Measurements from ENCODE around the gene FAM216A. TPM values are rescaled to one million over a fixed set of nuclear protein-coding genes. Genes with fewer than 3 reads are reported as not detected.

FAM216A gene
- total and polyA plus RNA-seq, 5 donors = 6.4 to 11.0 (median 7.7) TPM

- H3K27me3 ChIP-seq (ENCODE audit: control insufficient read depth, insufficient read depth) = no peaks in the 10 kb centered on the region
- H3K4me1 ChIP-seq (ENCODE audit: control insufficient read depth, insufficient read depth, low read length) = no peaks in the 10 kb centered on the region
- 96% methylated on average over 6 of the region's 6 CpGs for WGBS
- no peak overlapping the region for H3K27ac ChIP-seq (ENCODE audit: low read length)
- intact Hi-C loops (cut with DNase I) = no loop called here
- no peaks in the 10 kb centered on the region for H3K9me3 ChIP-seq (ENCODE audit: control insufficient read depth, low read length)
- H3K4me3 ChIP-seq (ENCODE audit: low read length) = no peak overlapping the region
- ATAC-seq (peak in 1 of 2 donors; percentile 31), DNase-seq (no peak)
Observed at GRCh38 chr12:110528277-110528839, 59.7 kb downstream of the FAM216A start.

- intact Hi-C loops (cut with DNase I) = no loop called here
- 67% methylated on average over 2 of the region's 2 CpGs for WGBS
- Histone ChIP-seq H3K4me3 (ENCODE audit: low read length) (no peak overlapping the region), H3K4me1 (ENCODE audit: control insufficient read depth, insufficient read depth, low read length) (no peaks in the 10 kb centered on the region), H3K27ac (ENCODE audit: low read length) (no peak overlapping the region), H3K9me3 (ENCODE audit: control insufficient read depth, low read length) (no peaks in the 10 kb centered on the region), H3K27me3 (ENCODE audit: control insufficient read depth, insufficient read depth) (no peaks in the 10 kb centered on the region)
- no peak for ATAC-seq
- DNase-seq = no peak
Observed at GRCh38 chr12:110530511-110530910, 61.9 kb downstream of the FAM216A start.

GRCh38 chr12:110531741-110532333 is 63.2 kb downstream of the FAM216A start:
- H3K4me1 ChIP-seq (ENCODE audit: control insufficient read depth, insufficient read depth, low read length) = no peaks in the 10 kb centered on the region
- intact Hi-C loops (cut with DNase I) = no loop called here
- peak in 1 of 2 donors; percentile 27 for ATAC-seq
- DNase-seq = no peak
- no peak overlapping the region for H3K4me3 ChIP-seq (ENCODE audit: low read length)
- no peak overlapping the region for H3K27ac ChIP-seq (ENCODE audit: low read length)
- WGBS = 78% methylated on average over 2 of the region's 2 CpGs
- H3K27me3 ChIP-seq (ENCODE audit: control insufficient read depth, insufficient read depth) = no peaks in the 10 kb centered on the region
- H3K9me3 ChIP-seq (ENCODE audit: control insufficient read depth, low read length) = no peaks in the 10 kb centered on the region

GRCh38 chr12:110532644-110533043 is 64.0 kb downstream of the FAM216A start:
- no peaks in the 10 kb centered on the region for H3K4me1 ChIP-seq (ENCODE audit: control insufficient read depth, insufficient read depth, low read length)
- no peak overlapping the region for H3K4me3 ChIP-seq (ENCODE audit: low read length)
- DNase-seq (no peak), ATAC-seq (no peak)
- intact Hi-C loops (cut with DNase I) = no loop called here
- H3K27me3 ChIP-seq (ENCODE audit: control insufficient read depth, insufficient read depth) = no peaks in the 10 kb centered on the region
- no peaks in the 10 kb centered on the region for H3K9me3 ChIP-seq (ENCODE audit: control insufficient read depth, low read length)
- no peak overlapping the region for H3K27ac ChIP-seq (ENCODE audit: low read length)
- 90% methylated on average over 3 of the region's 3 CpGs for WGBS

GRCh38 chr12:110533607-110534006 is 65.0 kb downstream of the FAM216A start:
- Histone ChIP-seq H3K4me1 (ENCODE audit: control insufficient read depth, insufficient read depth, low read length) (no peaks in the 10 kb centered on the region), H3K9me3 (ENCODE audit: control insufficient read depth, low read length) (no peaks in the 10 kb centered on the region), H3K27ac (ENCODE audit: low read length) (no peak overlapping the region), H3K4me3 (ENCODE audit: low read length) (no peak overlapping the region), H3K27me3 (ENCODE audit: control insufficient read depth, insufficient read depth) (no peaks in the 10 kb centered on the region)
- WGBS = 74% methylated on average over 6 of the region's 6 CpGs
- intact Hi-C loops (cut with DNase I) = no loop called here
- DNase-seq (no peak), ATAC-seq (no peak)

GRCh38 chr12:110534811-110535210 is 66.2 kb downstream of the FAM216A start:
- Histone ChIP-seq H3K4me1 (ENCODE audit: control insufficient read depth, insufficient read depth, low read length) (peaks cover 3% of the 10 kb centered on the region), H3K27ac (ENCODE audit: low read length) (no peak overlapping the region), H3K4me3 (ENCODE audit: low read length) (no peak overlapping the region), H3K27me3 (ENCODE audit: control insufficient read depth, insufficient read depth) (no peaks in the 10 kb centered on the region), H3K9me3 (ENCODE audit: control insufficient read depth, low read length) (no peaks in the 10 kb centered on the region)
- intact Hi-C loops (cut with DNase I) = no loop called here
- ATAC-seq (no peak), DNase-seq (no peak)
- WGBS = 89% methylated on average over 6 of the region's 6 CpGs

GRCh38 chr12:110536834-110537604 is 68.4 kb downstream of the FAM216A start:
- ATAC-seq (peak in 1 of 2 donors; percentile 12), DNase-seq (no peak)
- peak overlapping the region; percentile 85 for H3K27ac ChIP-seq (ENCODE audit: low read length)
- WGBS = 78% methylated on average over 4 of the region's 4 CpGs
- intact Hi-C loops (cut with DNase I) = no loop called here
- no peaks in the 10 kb centered on the region for H3K27me3 ChIP-seq (ENCODE audit: control insufficient read depth, insufficient read depth)
- peaks cover 3% of the 10 kb centered on the region for H3K4me1 ChIP-seq (ENCODE audit: control insufficient read depth, insufficient read depth, low read length)
- no peak overlapping the region for H3K4me3 ChIP-seq (ENCODE audit: low read length)
- no peaks in the 10 kb centered on the region for H3K9me3 ChIP-seq (ENCODE audit: control insufficient read depth, low read length)

- intact Hi-C loops (cut with DNase I) = no loop called here
- peak; percentile 53 to 84 (median 74) for DNase-seq
- Histone ChIP-seq H3K4me3 (ENCODE audit: low read length) (no peak overlapping the region), H3K27ac (ENCODE audit: low read length) (peak overlapping the region; percentile 95), H3K4me1 (ENCODE audit: control insufficient read depth, insufficient read depth, low read length) (peaks cover 3% of the 10 kb centered on the region), H3K9me3 (ENCODE audit: control insufficient read depth, low read length) (no peaks in the 10 kb centered on the region), H3K27me3 (ENCODE audit: control insufficient read depth, insufficient read depth) (no peaks in the 10 kb centered on the region)
- WGBS = 64% methylated on average over 9 of the region's 9 CpGs
- ATAC-seq = peak; percentile 87
Observed at GRCh38 chr12:110537605-110538409, 69.2 kb downstream of the FAM216A start.

GRCh38 chr12:110538869-110539622 is 70.4 kb downstream of the FAM216A start:
- no peak overlapping the region for H3K4me3 ChIP-seq (ENCODE audit: low read length)
- no peak for DNase-seq
- H3K9me3 ChIP-seq (ENCODE audit: control insufficient read depth, low read length) = no peaks in the 10 kb centered on the region
- 87% methylated on average over 5 of the region's 5 CpGs for WGBS
- H3K27me3 ChIP-seq (ENCODE audit: control insufficient read depth, insufficient read depth) = no peaks in the 10 kb centered on the region
- intact Hi-C loops (cut with DNase I) = no loop called here
- peak overlapping the region; percentile 95 for H3K27ac ChIP-seq (ENCODE audit: low read length)
- H3K4me1 ChIP-seq (ENCODE audit: control insufficient read depth, insufficient read depth, low read length) = peaks cover 6% of the 10 kb centered on the region
- no peak for ATAC-seq

Measured in right cardiac atrium (tissue), 5 donors.